GM21528 (cell line): ENCODE data around the gene VSNL1.

Source experiments
- ATAC-seq: cut with Tn5 transposase; IDR thresholded peaks from one replicate; pipeline ENCODE4 v1.9.1; 2021; ENCODE audit warnings: mild to moderate bottlenecking, moderate library complexity; ENCODE audit not compliant: unreplicated experiment, low FRiP score

Gene VSNL1

GRCh38 chr2:17606851-17607250 lies 66.4 kb downstream of the VSNL1 start:
- ATAC-seq = no peak

GRCh38 chr2:17607379-17607778 lies 66.9 kb downstream of the VSNL1 start:
- no peak for ATAC-seq

GRCh38 chr2:17608251-17608650 lies 67.8 kb downstream of the VSNL1 start:
- ATAC-seq = no peak

GRCh38 chr2:17610521-17610920 lies 70.0 kb downstream of the VSNL1 start:
- ATAC-seq = no peak

GRCh38 chr2:17611036-17611435 lies 70.5 kb downstream of the VSNL1 start:
- ATAC-seq = no peak

- ATAC-seq = no peak
Observed at GRCh38 chr2:17614174-17614930, 73.9 kb downstream of the VSNL1 start.

GRCh38 chr2:17615147-17615546 lies 74.7 kb downstream of the VSNL1 start:
- no peak for ATAC-seq

- ATAC-seq = no peak
Observed at GRCh38 chr2:17615728-17616351, 75.3 kb downstream of the VSNL1 start.

GRCh38 chr2:17616405-17616804 lies 75.9 kb downstream of the VSNL1 start:
- no peak for ATAC-seq

GRCh38 chr2:17617516-17617915 lies 77.0 kb downstream of the VSNL1 start:
- no peak for ATAC-seq

GRCh38 chr2:17617955-17618354 lies 77.5 kb downstream of the VSNL1 start:
- ATAC-seq = no peak

GRCh38 chr2:17620280-17620679 lies 79.8 kb downstream of the VSNL1 start:
- no peak for ATAC-seq

GRCh38 chr2:17620841-17621240 lies 80.3 kb downstream of the VSNL1 start:
- no peak for ATAC-seq

- ATAC-seq = no peak
Observed at GRCh38 chr2:17621781-17622180, 81.3 kb downstream of the VSNL1 start.

GRCh38 chr2:17625446-17625845 lies 85.0 kb downstream of the VSNL1 start:
- no peak for ATAC-seq

GRCh38 chr2:17626986-17627385 lies 86.5 kb downstream of the VSNL1 start:
- no peak for ATAC-seq

- ATAC-seq = no peak
Observed at GRCh38 chr2:17627434-17627833, 86.9 kb downstream of the VSNL1 start.

- ATAC-seq = peak; percentile 50
Observed at GRCh38 chr2:17628349-17629261, 88.1 kb downstream of the VSNL1 start.

GRCh38 chr2:17630089-17630488 lies 89.6 kb downstream of the VSNL1 start:
- no peak for ATAC-seq

- no peak for ATAC-seq
Observed at GRCh38 chr2:17634997-17635396, 94.5 kb downstream of the VSNL1 start.

GRCh38 chr2:17636257-17636656 lies 95.8 kb downstream of the VSNL1 start:
- no peak for ATAC-seq
